HL-60 (cell line): ENCODE results near the gene SSTR5.

Source experiments
- CTCF ChIP-seq: IDR thresholded peaks from one replicate; pipeline ENCODE4 v1.5.1; 2011; ENCODE audit warnings: low read length, control low read depth, inconsistent platforms; ENCODE audit not compliant: insufficient read depth
- SPI1 ChIP-seq: IDR thresholded peaks from 2 replicates; pipeline ENCODE4 v1.6.1; 2012; ENCODE audit warnings: low read depth, mild to moderate bottlenecking, borderline replicate concordance

GRCh38 chr16:1029259-1029545, 43.3 kb upstream of the SSTR5 start:
- TF ChIP-seq SPI1 (no peak), CTCF (no peak)
